ENCODE results near the gene PRR20D. TPM values are rescaled to one million over a fixed set of nuclear protein-coding genes. Genes with fewer than 3 reads are reported as not detected.
A peak's percentile ranks its signal among the peaks of the same experiment; 100 is the strongest.
"Not testable (repeated sequence)": the region's sequence is repeated elsewhere in the genome, so short reads cannot be mapped to it uniquely, and the experiment has no call there.

PRR20D gene
- not detected for total RNA-seq

GRCh38 chr13:57160332-57160731, at the start of gene PRR20D:
PRR20D (plus strand) TSS chr13:57160632; CDS start chr13:57161019, 387 bp downstream.
- intact Hi-C loops (cut with DNase I); H3K27ac ChIP-seq; H3K4me1 ChIP-seq; H3K36me3 ChIP-seq; H3K4me3 ChIP-seq; DNase-seq (ENCODE audit: low spot score in 2 of 2); H3K27me3 ChIP-seq; H3K9me3 ChIP-seq: not testable (repeated sequence)

DNA sequence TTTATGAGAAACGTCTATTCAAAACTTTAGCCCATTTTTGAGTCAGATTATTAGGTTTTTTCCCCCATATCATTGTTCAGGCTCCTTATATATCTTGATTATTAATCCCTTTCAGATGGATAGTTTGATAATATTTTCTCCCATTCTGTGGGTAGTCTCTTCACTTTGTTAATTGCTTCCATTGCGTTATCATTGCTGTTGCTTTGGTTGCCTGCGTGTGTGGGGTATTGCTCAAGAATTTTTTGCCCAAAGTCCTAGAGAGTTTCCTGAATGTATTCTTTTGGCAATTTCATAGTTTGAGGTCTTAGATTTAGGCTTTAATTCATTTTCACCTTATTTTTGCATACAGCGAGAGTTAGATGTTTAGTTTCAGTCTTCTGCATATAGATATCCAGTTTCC, 45.5 kb upstream of the PRR20D start:
- no peak for TF ChIP-seq CTCF (IDR thresholded peaks at IDR 0.05)
- Histone ChIP-seq H3K9me3 (peaks cover 0 to 5% of the 10 kb centered on the region in 2 donors), H3K27me3 (no peaks in the 10 kb centered on the region), H3K36me3 (no peaks in the 10 kb centered on the region), H3K4me1 (peaks cover 0 to 3% of the 10 kb centered on the region in 2 donors), H3K4me3 (no peak overlapping the region), H3K27ac (no peak overlapping the region)
- DNase-seq (ENCODE audit: low spot score in 2 of 2), result no peak
- intact Hi-C loops (cut with DNase I), result no loop called here

GRCh38 chr13:57123681-57124080, 36.8 kb upstream of the PRR20D start:
- DNase-seq (ENCODE audit: low spot score in 2 of 2), result peak; percentile 13 to 81
- H3K4me3 ChIP-seq, result no peak overlapping the region
- H3K27me3 ChIP-seq, result no peaks in the 10 kb centered on the region
- TF ChIP-seq CTCF (IDR thresholded peaks at IDR 0.05), result no peak
- no peaks in the 10 kb centered on the region for H3K9me3 ChIP-seq
- intact Hi-C loops (cut with DNase I), result no loop called here
- H3K4me1 ChIP-seq, result peaks cover 0 to 10% of the 10 kb centered on the region in 2 donors
- peak overlapping the region in 1 of 2 donors; percentile 43 for H3K27ac ChIP-seq
- H3K36me3 ChIP-seq, result no peaks in the 10 kb centered on the region

DNA sequence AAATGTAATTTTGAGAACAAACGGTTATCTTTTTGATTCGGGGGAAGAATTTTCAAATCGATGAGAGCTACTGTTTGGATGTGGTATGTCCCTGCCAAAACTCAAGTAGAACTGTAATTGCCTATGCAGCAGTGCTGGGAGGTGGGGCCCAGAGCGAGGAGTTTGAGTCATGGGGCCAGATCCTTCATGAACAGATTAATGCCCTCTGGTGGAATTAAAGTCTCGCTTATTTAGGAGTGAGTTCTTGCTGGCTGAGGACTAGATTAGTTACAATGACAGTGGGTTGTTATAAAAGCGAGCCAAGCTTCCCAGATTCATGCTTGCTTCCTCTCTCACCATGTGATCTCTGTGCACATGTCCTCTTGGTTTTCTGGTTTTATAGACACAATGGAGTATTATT, 31.5 kb upstream of the PRR20D start:
- no peak overlapping the region for H3K27ac ChIP-seq
- H3K4me1 ChIP-seq, result peaks cover 0 to 5% of the 10 kb centered on the region in 2 donors
- no peak for DNase-seq (ENCODE audit: low spot score in 2 of 2)
- no peaks in the 10 kb centered on the region for H3K9me3 ChIP-seq
- H3K27me3 ChIP-seq, result no peaks in the 10 kb centered on the region
- no peak for TF ChIP-seq CTCF (IDR thresholded peaks at IDR 0.05)
- H3K4me3 ChIP-seq, result no peak overlapping the region
- H3K36me3 ChIP-seq, result no peaks in the 10 kb centered on the region
- intact Hi-C loops (cut with DNase I), result no loop called here

- Histone ChIP-seq H3K4me1 (no peaks in the 10 kb centered on the region), H3K36me3 (no peaks in the 10 kb centered on the region), H3K27me3 (no peaks in the 10 kb centered on the region), H3K27ac (no peak overlapping the region), H3K4me3 (no peak overlapping the region), H3K9me3 (no peaks in the 10 kb centered on the region)
- TF ChIP-seq CTCF (IDR thresholded peaks at IDR 0.05), result no peak
- intact Hi-C loops (cut with DNase I), result no loop called here
- no peak for DNase-seq (ENCODE audit: low spot score in 2 of 2)
These were observed 24.3 kb upstream of the PRR20D start for GRCh38 chr13:57136093-57136492.

DNA sequence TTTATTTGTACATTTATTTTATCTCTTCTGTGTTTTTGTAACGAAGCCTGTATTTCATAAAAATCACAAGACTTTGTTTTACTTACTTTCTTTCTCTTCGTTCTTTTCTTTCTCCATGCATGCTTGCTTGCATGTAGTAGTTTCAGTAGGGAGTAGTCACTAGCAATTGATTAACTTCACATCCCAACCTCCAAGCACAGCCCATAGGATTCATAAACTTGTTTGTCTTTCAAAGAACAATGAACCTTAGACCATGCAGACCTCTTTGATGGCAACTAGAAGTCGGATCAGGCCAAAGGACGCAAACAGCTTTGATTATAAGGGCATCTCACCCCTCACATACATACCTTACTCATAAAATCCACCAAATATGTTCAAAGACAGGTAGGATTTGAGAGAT, 22.8 kb upstream of the PRR20D start:
- no peak for DNase-seq (ENCODE audit: low spot score in 2 of 2)
- H3K27me3 ChIP-seq, result no peaks in the 10 kb centered on the region
- no peaks in the 10 kb centered on the region for H3K9me3 ChIP-seq
- H3K4me1 ChIP-seq, result no peaks in the 10 kb centered on the region
- no peak for TF ChIP-seq CTCF (IDR thresholded peaks at IDR 0.05)
- intact Hi-C loops (cut with DNase I), result no loop called here
- no peaks in the 10 kb centered on the region for H3K36me3 ChIP-seq
- no peak overlapping the region for H3K4me3 ChIP-seq
- H3K27ac ChIP-seq, result no peak overlapping the region
